Ovary (tissue), 9 donors: ENCODE results near the gene ITGB5. TPM values are rescaled to one million over a fixed set of nuclear protein-coding genes. Genes with fewer than 3 reads are reported as not detected.
A peak's percentile ranks its signal among the peaks of the same experiment; 100 is the strongest.

ENCODE experiments used
- DNase-seq, 5 donors: peaks; one replicate each; pipeline ENCODE4 v3.0.0-alpha.2; 2019 to 2020
- H3K27ac ChIP-seq, 2 donors: fragments of 200-600 bp; one replicate each; pipeline versions ENCODE4 v1.5.1 to v1.8.0; 2019 to 2022
- H3K27me3 ChIP-seq: fragments of 200-600 bp; one replicate; pipeline ENCODE4 v1.8.0; 2022
- H3K36me3 ChIP-seq: fragments of 200-600 bp; sonication (generic); one replicate; pipeline ENCODE4 v1.5.1; 2019
- H3K4me1 ChIP-seq: one replicate; pipeline ENCODE4 v1.8.1; 2013; ENCODE audit warnings: mild to moderate bottlenecking, moderate library complexity; ENCODE audit not compliant: insufficient read depth
- H3K4me3 ChIP-seq: fragments of 200-600 bp; sonication (generic); one replicate; pipeline ENCODE4 v1.5.1; 2017
- H3K9me3 ChIP-seq, 2 donors: fragments of 200-600 bp in 1 of 2; sonication (generic) in 1 of 2; one replicate each; pipeline versions ENCODE4 v1.5.1 to v1.8.1; 2013 to 2019; ENCODE audit warnings: mild to moderate bottlenecking in 1 of 2, moderate library complexity in 1 of 2
- CTCF ChIP-seq, 3 donors: fragments of 450-650 bp in 2 of 3; fragments of 200-600 bp in 1 of 3; IDR thresholded peaks; one replicate each; pipeline versions ENCODE4 v1.5.1 to v1.8.0; 2016 to 2022; ENCODE audit warnings: antibody characterized with exemption in 3 of 3, mild to moderate bottlenecking in 1 of 3
- EP300 ChIP-seq: sonication (generic); formaldehyde crosslinking; IDR thresholded peaks from one replicate; pipeline ENCODE4 v1.6.1; 2017; ENCODE audit warnings: antibody characterized with exemption
- POLR2A ChIP-seq: fragments of 450-650 bp; IDR thresholded peaks from one replicate; pipeline ENCODE4 v1.6.1; 2017; ENCODE audit warnings: antibody characterized with exemption, mild to moderate bottlenecking, moderate library complexity
- WGBS, 3 donors: extraction: QIAGEN DNeasy Blood & Tissue Kit in 1 of 3; methylation state at CpG; one replicate each; pipeline versions ENCODE4 v1.1.5 to v1.1.7; 2013 to 2017; 5-methylcytosine and 5-hydroxymethylcytosine counted together
- intact Hi-C, 4 donors: fragments of 100-400 bp; cut with DNase I; formaldehyde crosslinking; loops; one replicate each; pipeline versions ENCODE4 v1.11.0 to v1.15.1; 2022 to 2023
- polyA plus RNA-seq, 2 donors: library from polyadenylated mRNA; stranded (reverse); fragments of 200-250 nt in 1 of 2; fragments of 350-450 nt in 1 of 2; fragmentation: Illumina TruSeq in 1 of 2; extraction: RNeasy Lipid Tissue Mini Kit (QIAGEN cat#74804) in 1 of 2; gene quantifications; one replicate each; pipeline ENCODE4 v1.2.3, GENCODE V29; 2013 to 2014
- total RNA-seq, 7 donors: library from RNA; depleted of rRNA in 2 of 7; stranded (reverse); fragments of >200 nt in 2 of 7; fragmentation: NEBNext Ultra II Directional in 3 of 7; extraction: Animal tissue kit (Norgen Biotek cat#: 25700) in 3 of 7; gene quantifications; one replicate each; pipeline versions ENCODE4 v1.1.0 to v1.2.4, GENCODE V29; 2016 to 2023
- donor health status: DM: no; HTN: no; CAD: no; lungs with moderate emphysema.
- donor health status: DM: no; HTN: no; CAD: no.
- donor health status: Bipolar disorder and iron deficiency.
- donor health status: DM: yes; HTN: yes; CAD: no.
- donor health status: DM: no; HTN: no; CAD: no.
- donor health status: DM: yes; HTN: yes; CAD: no.

Gene ITGB5
- total and polyA plus RNA-seq, 9 donors, result 31.0 to 109 (median 38.0) TPM

GRCh38 chr3:124934577-124934976 is 47.4 kb upstream of the ITGB5 start, which contains the start of gene MUC13:
MUC13 (minus strand) TSS chr3:124934751; CDS start chr3:124934712, 39 bp downstream.
- Histone ChIP-seq H3K36me3 (no peaks in the 10 kb centered on the region), H3K9me3 (no peaks in the 10 kb centered on the region), H3K4me3 (peak within 1 kb of the TSS; percentile 13), H3K27ac (no peak within 1 kb of the TSS), H3K27me3 (no peaks in the 10 kb centered on the region), H3K4me1 (no peaks in the 10 kb centered on the region)
- no peak for TF ChIP-seq EP300
- TF ChIP-seq CTCF (IDR thresholded peaks at IDR 0.05), result no peak
- TF ChIP-seq POLR2A, result no peak
- no peak for DNase-seq
- 86 to 91% (median 89%) methylated on average over 5 of the region's 5 CpGs for WGBS, 3 donors
- intact Hi-C loops, result loop anchor here in 2 of 4 donors (5.0 to 10.0 kb wide), 2 partner anchors 500 to 503 kb away; no protein-coding TSS in a partner anchor

- Histone ChIP-seq H3K4me1 (no peaks in the 10 kb centered on the region), H3K9me3 (no peaks in the 10 kb centered on the region), H3K36me3 (no peaks in the 10 kb centered on the region), H3K27me3 (no peaks in the 10 kb centered on the region), H3K4me3 (no peak overlapping the region), H3K27ac (no peak overlapping the region)
- 19 to 27% (median 23%) methylated on average over 4 of the region's 4 CpGs for WGBS, 3 donors
- TF ChIP-seq EP300 (no peak), CTCF (IDR thresholded peaks at IDR 0.05) (peak; percentile 16 to 68 (median 53)), POLR2A (no peak)
- intact Hi-C loops, result loop anchor here in 1 of 4 donors (2.0 kb wide), 1 partner anchor 508 kb away; no protein-coding TSS in a partner anchor
- peak; percentile 24 to 69 (median 49) for DNase-seq
Observed at GRCh38 chr3:124928333-124929202, 41.4 kb upstream of the ITGB5 start.

GRCh38 chr3:124927574-124928045 is 40.4 kb upstream of the ITGB5 start:
- Histone ChIP-seq H3K27me3 (no peaks in the 10 kb centered on the region), H3K36me3 (no peaks in the 10 kb centered on the region), H3K9me3 (no peaks in the 10 kb centered on the region), H3K4me3 (no peak overlapping the region), H3K4me1 (no peaks in the 10 kb centered on the region), H3K27ac (no peak overlapping the region)
- 89 to 93% (median 90%) methylated on average over 2 of the region's 2 CpGs for WGBS, 3 donors
- intact Hi-C loops, result loop anchor here in 1 of 4 donors (2.0 kb wide), 1 partner anchor 509 kb away; no protein-coding TSS in a partner anchor
- DNase-seq, result no peak
- no peak for TF ChIP-seq CTCF (IDR thresholded peaks at IDR 0.05)
- no peak for TF ChIP-seq EP300
- no peak for TF ChIP-seq POLR2A

- TF ChIP-seq EP300 (no peak), POLR2A (no peak), CTCF (IDR thresholded peaks at IDR 0.05) (no peak)
- no peak for DNase-seq
- no peaks in the 10 kb centered on the region for H3K27me3 ChIP-seq
- WGBS, 3 donors, result 74 to 86% (median 85%) methylated on average over 4 of the region's 4 CpGs
- no peaks in the 10 kb centered on the region for H3K36me3 ChIP-seq
- no peak overlapping the region for H3K27ac ChIP-seq
- intact Hi-C loops, result no loop called here
- no peaks in the 10 kb centered on the region for H3K9me3 ChIP-seq
- H3K4me1 ChIP-seq, result no peaks in the 10 kb centered on the region
- no peak overlapping the region for H3K4me3 ChIP-seq
Observed at GRCh38 chr3:124926426-124927101, 39.4 kb upstream of the ITGB5 start.
